OCI-LY7 (cell line): ENCODE measurements around the gene DAPK2.

Experiments used
- EZH2phosphoT487 ChIP-seq: fragments of 200-600 bp; sonication (generic); IDR thresholded peaks from 2 replicates; pipeline ENCODE4 v1.6.1; 2018; ENCODE audit warnings: low read depth, borderline replicate concordance, mild to moderate bottlenecking, mixed run types, antibody characterized with exemption, low read length, moderate library complexity, mixed read lengths
- TF ChIP-seq, protein P1 (sequence below): fragments of 200-600 bp; sonication (generic); conservative IDR thresholded peaks from 2 replicates; pipeline ENCODE4 v1.5.1; 2014; ENCODE audit warnings: mild to moderate bottlenecking, antibody characterized with exemption, low read length, moderate library complexity, mixed read lengths

DNA sequence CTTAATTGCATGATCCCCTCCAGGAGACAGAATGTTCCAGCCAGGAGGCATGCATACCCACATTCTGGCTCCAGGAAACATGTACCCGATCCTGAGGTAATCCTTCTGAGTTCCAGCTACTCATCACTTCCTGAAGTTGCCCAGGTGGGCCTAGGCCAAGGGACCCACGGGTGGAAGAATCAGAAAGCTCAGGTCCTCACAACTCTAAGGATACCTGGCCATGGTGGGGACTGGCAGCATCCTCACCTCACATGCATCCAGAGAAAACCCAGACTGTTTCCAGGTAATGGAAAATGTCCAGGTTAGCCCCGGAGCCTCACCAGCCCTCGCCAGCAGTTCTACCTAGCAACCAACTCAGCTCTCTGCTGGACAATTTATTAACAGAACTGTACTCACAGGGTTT lies 78.2 kb downstream of the DAPK2 start:
- TF ChIP-seq, protein P1, sequence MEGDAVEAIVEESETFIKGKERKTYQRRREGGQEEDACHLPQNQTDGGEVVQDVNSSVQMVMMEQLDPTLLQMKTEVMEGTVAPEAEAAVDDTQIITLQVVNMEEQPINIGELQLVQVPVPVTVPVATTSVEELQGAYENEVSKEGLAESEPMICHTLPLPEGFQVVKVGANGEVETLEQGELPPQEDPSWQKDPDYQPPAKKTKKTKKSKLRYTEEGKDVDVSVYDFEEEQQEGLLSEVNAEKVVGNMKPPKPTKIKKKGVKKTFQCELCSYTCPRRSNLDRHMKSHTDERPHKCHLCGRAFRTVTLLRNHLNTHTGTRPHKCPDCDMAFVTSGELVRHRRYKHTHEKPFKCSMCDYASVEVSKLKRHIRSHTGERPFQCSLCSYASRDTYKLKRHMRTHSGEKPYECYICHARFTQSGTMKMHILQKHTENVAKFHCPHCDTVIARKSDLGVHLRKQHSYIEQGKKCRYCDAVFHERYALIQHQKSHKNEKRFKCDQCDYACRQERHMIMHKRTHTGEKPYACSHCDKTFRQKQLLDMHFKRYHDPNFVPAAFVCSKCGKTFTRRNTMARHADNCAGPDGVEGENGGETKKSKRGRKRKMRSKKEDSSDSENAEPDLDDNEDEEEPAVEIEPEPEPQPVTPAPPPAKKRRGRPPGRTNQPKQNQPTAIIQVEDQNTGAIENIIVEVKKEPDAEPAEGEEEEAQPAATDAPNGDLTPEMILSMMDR, result no peak
- TF ChIP-seq EZH2phosphoT487, result no peak
